ENCODE data around the gene MLEC.

Gene MLEC

DNA sequence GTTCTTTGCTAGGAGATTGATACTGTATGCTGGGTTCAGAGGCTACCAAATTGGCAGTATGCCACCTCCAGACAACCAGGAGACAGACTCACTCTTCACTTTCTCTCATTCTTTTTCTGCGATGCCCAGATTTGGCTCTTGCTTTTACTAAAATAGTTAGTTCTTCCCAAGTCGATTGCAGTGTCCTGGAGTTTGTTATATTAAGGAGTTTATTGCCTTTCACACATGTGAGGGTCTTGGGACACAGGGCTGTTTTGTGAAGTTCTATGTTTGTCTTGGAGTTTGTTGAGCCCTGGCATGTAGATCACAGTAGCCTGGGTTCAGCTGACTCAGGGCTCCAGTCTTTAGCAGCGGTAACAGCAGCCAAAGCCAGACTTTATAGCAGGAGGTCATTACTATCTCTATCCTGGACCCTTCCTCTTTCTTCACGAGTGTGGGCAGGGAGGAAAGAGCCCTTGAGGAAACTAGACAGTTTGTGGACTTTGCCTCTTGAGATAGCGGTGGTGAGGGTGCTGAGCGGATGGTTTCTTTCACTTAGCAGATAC lies 1.6 kb downstream of the MLEC start:
- Histone ChIP-seq H4K20me1 (ENCODE audit: control insufficient read depth, insufficient read depth, low read depth, low read length) (peaks cover 16% of the 10 kb centered on the region), H3K27ac (ENCODE audit: low read depth, low read length) (no peak overlapping the region), H3K36me3 (ENCODE audit: control insufficient read depth, low read length) (peaks cover 54% of the 10 kb centered on the region), H3K4me1 (ENCODE audit: control insufficient read depth, low read length) (peaks cover 38% of the 10 kb centered on the region), H3K9me3 (ENCODE audit: control insufficient read depth, insufficient read depth, low read length) (no peaks in the 10 kb centered on the region), H3K27me3 (ENCODE audit: control insufficient read depth, low read length) (no peaks in the 10 kb centered on the region), H3K4me2 (ENCODE audit: low read length) (peak overlapping the region; percentile 93), H3F3A (ENCODE audit: control insufficient read depth, insufficient read depth) (peaks cover 16% of the 10 kb centered on the region), H3K4me3 (ENCODE audit: low read length) (peak overlapping the region; percentile 84), H3K79me2 (ENCODE audit: control insufficient read depth, low read length) (peaks cover 67% of the 10 kb centered on the region), H3K9me2 (replicated peaks; ENCODE audit: control insufficient read depth, low read length) (no peaks in the 10 kb centered on the region)
- no peak for TF ChIP-seq EZH2phosphoT487 (IDR thresholded peaks at IDR 0.05; ENCODE audit: borderline replicate concordance, low read length)
- TF ChIP-seq, protein P1, sequence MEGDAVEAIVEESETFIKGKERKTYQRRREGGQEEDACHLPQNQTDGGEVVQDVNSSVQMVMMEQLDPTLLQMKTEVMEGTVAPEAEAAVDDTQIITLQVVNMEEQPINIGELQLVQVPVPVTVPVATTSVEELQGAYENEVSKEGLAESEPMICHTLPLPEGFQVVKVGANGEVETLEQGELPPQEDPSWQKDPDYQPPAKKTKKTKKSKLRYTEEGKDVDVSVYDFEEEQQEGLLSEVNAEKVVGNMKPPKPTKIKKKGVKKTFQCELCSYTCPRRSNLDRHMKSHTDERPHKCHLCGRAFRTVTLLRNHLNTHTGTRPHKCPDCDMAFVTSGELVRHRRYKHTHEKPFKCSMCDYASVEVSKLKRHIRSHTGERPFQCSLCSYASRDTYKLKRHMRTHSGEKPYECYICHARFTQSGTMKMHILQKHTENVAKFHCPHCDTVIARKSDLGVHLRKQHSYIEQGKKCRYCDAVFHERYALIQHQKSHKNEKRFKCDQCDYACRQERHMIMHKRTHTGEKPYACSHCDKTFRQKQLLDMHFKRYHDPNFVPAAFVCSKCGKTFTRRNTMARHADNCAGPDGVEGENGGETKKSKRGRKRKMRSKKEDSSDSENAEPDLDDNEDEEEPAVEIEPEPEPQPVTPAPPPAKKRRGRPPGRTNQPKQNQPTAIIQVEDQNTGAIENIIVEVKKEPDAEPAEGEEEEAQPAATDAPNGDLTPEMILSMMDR (IDR thresholded peaks at IDR 0.05; ENCODE audit: low read depth, low read length, poor library complexity, severe bottlenecking) = no peak

DNA sequence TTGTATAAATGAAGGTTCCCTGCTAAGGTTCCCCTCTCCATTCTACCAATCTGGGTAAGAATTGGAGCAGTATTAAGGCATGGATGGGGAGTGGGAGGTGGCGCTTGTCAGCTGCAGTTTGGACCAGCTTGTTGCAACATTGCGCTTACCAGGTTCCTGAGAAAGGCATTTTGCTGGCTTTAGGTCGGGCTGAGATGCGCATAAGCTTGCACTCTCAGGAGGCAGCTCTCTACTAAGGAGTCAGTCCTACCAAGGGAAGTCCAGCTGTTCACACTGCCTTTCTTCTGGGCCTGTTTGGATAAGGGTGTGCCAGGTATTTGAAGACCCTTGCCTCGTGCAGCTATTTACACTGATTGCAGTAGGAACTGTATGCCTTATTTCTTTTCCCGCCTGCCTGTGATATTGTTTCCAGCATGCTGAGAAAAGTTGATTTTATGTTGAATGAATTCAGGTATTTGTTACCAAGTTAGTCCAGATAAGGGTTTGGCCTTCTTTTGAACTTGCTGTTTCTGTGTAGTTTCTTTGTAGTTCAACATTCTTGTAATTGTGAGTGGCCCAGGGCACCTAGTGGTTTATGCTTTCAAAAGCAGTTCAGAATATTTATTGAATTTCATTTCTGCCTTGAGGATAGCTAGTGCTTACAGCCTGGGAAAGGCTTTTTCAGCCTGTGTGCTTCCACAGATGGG lies 2.6 kb downstream of the MLEC start:
- Histone ChIP-seq H3K27me3 (ENCODE audit: control insufficient read depth, low read length) (no peaks in the 10 kb centered on the region), H3K9me2 (replicated peaks; ENCODE audit: control insufficient read depth, low read length) (no peaks in the 10 kb centered on the region), H3K4me1 (ENCODE audit: control insufficient read depth, low read length) (peaks cover 34% of the 10 kb centered on the region), H3K27ac (ENCODE audit: low read depth, low read length) (no peak overlapping the region), H4K20me1 (ENCODE audit: control insufficient read depth, insufficient read depth, low read depth, low read length) (peaks cover 16% of the 10 kb centered on the region), H3F3A (ENCODE audit: control insufficient read depth, insufficient read depth) (peaks cover 13% of the 10 kb centered on the region), H3K9me3 (ENCODE audit: control insufficient read depth, insufficient read depth, low read length) (no peaks in the 10 kb centered on the region), H3K4me2 (ENCODE audit: low read length) (peak overlapping the region; percentile 93), H3K4me3 (ENCODE audit: low read length) (peak overlapping the region; percentile 84), H3K36me3 (ENCODE audit: control insufficient read depth, low read length) (peaks cover 63% of the 10 kb centered on the region), H3K79me2 (ENCODE audit: control insufficient read depth, low read length) (peaks cover 74% of the 10 kb centered on the region)
- TF ChIP-seq, protein P1 (IDR thresholded peaks at IDR 0.05; ENCODE audit: low read depth, low read length, poor library complexity, severe bottlenecking) = no peak
- TF ChIP-seq EZH2phosphoT487 (IDR thresholded peaks at IDR 0.05; ENCODE audit: borderline replicate concordance, low read length) = no peak

DNA sequence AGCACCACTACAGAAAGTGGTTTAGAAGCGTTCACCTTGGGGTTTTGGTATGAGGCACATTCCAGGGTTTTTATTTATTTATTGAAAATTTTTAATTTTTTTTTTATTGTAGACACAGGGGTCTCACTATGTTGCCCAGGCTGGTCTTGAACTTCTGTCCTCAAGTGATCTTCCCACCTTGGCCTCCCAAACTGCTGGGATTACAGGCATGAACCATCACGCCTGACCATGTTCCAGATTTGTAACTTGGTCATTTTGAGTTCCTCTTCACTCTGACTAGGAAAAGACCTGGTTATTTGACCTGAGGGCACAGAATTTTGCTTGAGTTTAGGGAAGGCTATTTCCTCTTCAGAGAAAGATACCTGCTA lies 3.1 kb downstream of the MLEC start:
- Histone ChIP-seq H3K9me3 (ENCODE audit: control insufficient read depth, insufficient read depth, low read length) (no peaks in the 10 kb centered on the region), H3K27me3 (ENCODE audit: control insufficient read depth, low read length) (no peaks in the 10 kb centered on the region), H4K20me1 (ENCODE audit: control insufficient read depth, insufficient read depth, low read depth, low read length) (peaks cover 16% of the 10 kb centered on the region), H3K79me2 (ENCODE audit: control insufficient read depth, low read length) (peaks cover 77% of the 10 kb centered on the region), H3K4me1 (ENCODE audit: control insufficient read depth, low read length) (peaks cover 29% of the 10 kb centered on the region), H3F3A (ENCODE audit: control insufficient read depth, insufficient read depth) (peaks cover 10% of the 10 kb centered on the region), H3K4me2 (ENCODE audit: low read length) (peak overlapping the region; percentile 93), H3K9me2 (replicated peaks; ENCODE audit: control insufficient read depth, low read length) (no peaks in the 10 kb centered on the region), H3K27ac (ENCODE audit: low read depth, low read length) (no peak overlapping the region), H3K36me3 (ENCODE audit: control insufficient read depth, low read length) (peaks cover 68% of the 10 kb centered on the region), H3K4me3 (ENCODE audit: low read length) (no peak overlapping the region)
- TF ChIP-seq EZH2phosphoT487 (IDR thresholded peaks at IDR 0.05; ENCODE audit: borderline replicate concordance, low read length) = no peak
- TF ChIP-seq, protein P1 (IDR thresholded peaks at IDR 0.05; ENCODE audit: low read depth, low read length, poor library complexity, severe bottlenecking) = no peak
